ENCODE results near the gene HDAC10. TPM values are rescaled to one million over a fixed set of nuclear protein-coding genes. Genes with fewer than 3 reads are reported as not detected.
A peak's percentile ranks its signal among the peaks of the same experiment; 100 is the strongest.

Gene HDAC10
- total RNA-seq, 2 donors from 2014 or later: 31.9 to 128 TPM

DNA sequence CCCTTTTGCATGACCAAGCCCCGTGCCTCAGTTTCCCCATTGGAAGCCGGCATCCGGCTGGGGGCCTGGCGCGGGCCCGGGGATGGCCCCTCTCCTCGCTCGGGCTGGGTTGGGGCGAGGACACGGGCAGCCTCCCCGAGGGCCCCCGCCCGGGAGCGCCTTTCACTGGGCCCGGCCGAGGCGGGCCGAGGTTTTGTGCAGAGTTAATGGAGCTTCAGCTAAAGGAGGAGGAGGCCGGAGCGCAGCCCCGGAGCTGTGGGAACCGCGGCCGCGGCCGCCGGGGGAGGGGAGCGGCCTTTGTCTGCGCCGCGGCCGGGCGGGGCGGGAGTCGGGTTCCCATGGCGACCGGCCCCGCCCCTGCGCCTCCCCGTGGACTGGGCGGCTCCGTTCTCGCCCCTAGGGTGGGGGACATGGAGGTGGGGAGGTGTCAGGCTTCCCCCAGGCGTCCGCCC is 20.5 kb upstream of the HDAC10 start:
- peaks cover 0 to 4% of the 10 kb centered on the region in 2 donors for H3K36me3 ChIP-seq (replicated peaks in 1 of 2; ENCODE audit: insufficient read depth in 1 of 2, low read depth in 2 of 2)
- H3K27me3 ChIP-seq: no peaks in the 10 kb centered on the region
- no peak overlapping the region for H3K4me3 ChIP-seq
- DNase-seq (peak; percentile 51 to 66 (median 56)), ATAC-seq (peak; percentile 31)
- H3K27ac ChIP-seq: no peak overlapping the region
- TF ChIP-seq, protein P1, sequence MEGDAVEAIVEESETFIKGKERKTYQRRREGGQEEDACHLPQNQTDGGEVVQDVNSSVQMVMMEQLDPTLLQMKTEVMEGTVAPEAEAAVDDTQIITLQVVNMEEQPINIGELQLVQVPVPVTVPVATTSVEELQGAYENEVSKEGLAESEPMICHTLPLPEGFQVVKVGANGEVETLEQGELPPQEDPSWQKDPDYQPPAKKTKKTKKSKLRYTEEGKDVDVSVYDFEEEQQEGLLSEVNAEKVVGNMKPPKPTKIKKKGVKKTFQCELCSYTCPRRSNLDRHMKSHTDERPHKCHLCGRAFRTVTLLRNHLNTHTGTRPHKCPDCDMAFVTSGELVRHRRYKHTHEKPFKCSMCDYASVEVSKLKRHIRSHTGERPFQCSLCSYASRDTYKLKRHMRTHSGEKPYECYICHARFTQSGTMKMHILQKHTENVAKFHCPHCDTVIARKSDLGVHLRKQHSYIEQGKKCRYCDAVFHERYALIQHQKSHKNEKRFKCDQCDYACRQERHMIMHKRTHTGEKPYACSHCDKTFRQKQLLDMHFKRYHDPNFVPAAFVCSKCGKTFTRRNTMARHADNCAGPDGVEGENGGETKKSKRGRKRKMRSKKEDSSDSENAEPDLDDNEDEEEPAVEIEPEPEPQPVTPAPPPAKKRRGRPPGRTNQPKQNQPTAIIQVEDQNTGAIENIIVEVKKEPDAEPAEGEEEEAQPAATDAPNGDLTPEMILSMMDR (IDR thresholded peaks at IDR 0.05): no peak
- no peak for TF ChIP-seq POLR2A (IDR thresholded peaks at IDR 0.05)
- H3K9me3 ChIP-seq: no peaks in the 10 kb centered on the region
- intact Hi-C loops (cut with DNase I): no loop called here
- H3K4me1 ChIP-seq: peaks cover 52% of the 10 kb centered on the region
- 2% methylated on average over 45 of the region's 45 CpGs; no CpG with 5 or more reads in 1 of the 2 donors for WGBS, 2 donors

GRCh38 chr22:50270666-50271394 is 19.8 kb upstream of the HDAC10 start:
- intact Hi-C loops (cut with DNase I): no loop called here

DNA sequence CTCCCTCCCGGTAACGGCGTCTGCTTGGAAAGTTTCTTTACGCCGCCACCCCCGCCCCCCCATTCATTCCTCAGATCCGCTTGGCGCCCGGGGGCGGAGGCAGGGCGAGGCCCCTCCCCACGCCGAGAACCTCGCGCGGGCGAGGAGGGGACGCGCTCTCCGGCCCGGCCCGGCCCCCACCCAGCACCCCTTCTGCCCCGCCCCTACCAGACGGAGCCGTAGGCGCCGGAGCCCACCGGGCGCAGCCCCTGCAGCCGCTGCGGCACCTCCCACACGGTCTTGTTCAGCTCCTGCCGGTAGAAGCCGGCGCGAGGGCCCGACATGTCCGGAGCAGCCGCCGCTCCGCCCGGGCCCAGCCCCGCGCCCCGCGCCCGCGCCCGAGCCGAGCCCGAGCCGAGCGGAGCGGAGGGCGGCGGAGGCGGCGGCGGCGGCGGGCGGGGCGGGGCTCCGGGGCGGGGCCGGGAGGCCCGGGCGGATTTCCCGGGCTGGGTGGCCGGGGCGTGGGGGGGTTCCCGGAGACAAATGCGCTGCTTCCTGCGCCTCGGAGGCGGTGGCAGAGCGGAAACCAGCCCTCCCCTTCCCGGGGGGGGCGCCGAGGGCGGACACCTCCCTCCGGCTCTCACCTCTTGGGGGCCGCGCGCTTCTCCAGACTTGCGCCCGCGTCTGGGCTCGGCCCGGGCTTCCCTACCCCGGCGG is 19.1 kb upstream of the HDAC10 start, which contains the start of gene MAPK11:
Gene MAPK11, minus strand, starts transcription at position 411 of the 696 bp plus-strand sequence. Its CDS starts 88 bp downstream, at position 323.
- ATAC-seq (peak; percentile 46), DNase-seq (peak in 2 of 4 donors; percentile 43 to 45)
- TF ChIP-seq, protein P1 (IDR thresholded peaks at IDR 0.05): no peak
- TF ChIP-seq POLR2A (IDR thresholded peaks at IDR 0.05): no peak
- no peaks in the 10 kb centered on the region for H3K36me3 ChIP-seq (replicated peaks in 1 of 2; ENCODE audit: insufficient read depth in 1 of 2, low read depth in 2 of 2)
- peak within 1 kb of the TSS in 1 of 2 donors; percentile 3 for H3K4me3 ChIP-seq
- H3K9me3 ChIP-seq: no peaks in the 10 kb centered on the region
- H3K4me1 ChIP-seq: peaks cover 52% of the 10 kb centered on the region
- peak within 1 kb of the TSS in 2 of 4 donors; percentile 28 to 44 for H3K27ac ChIP-seq
- WGBS, 2 donors: 1 to 2% methylated on average over 11 to 76 of the region's 92 CpGs
- H3K27me3 ChIP-seq: no peaks in the 10 kb centered on the region
- intact Hi-C loops (cut with DNase I): loop anchor here (5.0 kb wide), 1 partner anchor 62 kb away; no protein-coding TSS in a partner anchor

More at GRCh38 chr22:50270666-50271394, 19.8 kb upstream of the HDAC10 start:
- Histone ChIP-seq H3K9me3 (no peaks in the 10 kb centered on the region), H3K36me3 (replicated peaks in 1 of 2; ENCODE audit: insufficient read depth in 1 of 2, low read depth in 2 of 2) (peaks cover 0 to 1% of the 10 kb centered on the region in 2 donors), H3K4me3 (peak overlapping the region in 1 of 2 donors; percentile 3), H3K27ac (peak overlapping the region in 2 of 4 donors; percentile 28 to 42), H3K4me1 (peaks cover 52% of the 10 kb centered on the region), H3K27me3 (no peaks in the 10 kb centered on the region)
- ATAC-seq (peak; percentile 63), DNase-seq (peak; percentile 72 to 78 (median 75))
- WGBS, 2 donors: 3% methylated on average over 32 to 45 of the region's 53 CpGs
- TF ChIP-seq, protein P1 (IDR thresholded peaks at IDR 0.05): no peak
- no peak for TF ChIP-seq POLR2A (IDR thresholded peaks at IDR 0.05)

- peak overlapping the region in 2 of 4 donors; percentile 28 to 44 for H3K27ac ChIP-seq
- no peaks in the 10 kb centered on the region for H3K36me3 ChIP-seq (replicated peaks in 1 of 2; ENCODE audit: insufficient read depth in 1 of 2, low read depth in 2 of 2)
- ATAC-seq (no peak), DNase-seq (no peak)
- 35% methylated on average over 17 of the region's 18 CpGs; no CpG with 5 or more reads in 1 of the 2 donors for WGBS, 2 donors
- H3K9me3 ChIP-seq: no peaks in the 10 kb centered on the region
- peaks cover 52% of the 10 kb centered on the region for H3K4me1 ChIP-seq
- TF ChIP-seq, protein P1 (IDR thresholded peaks at IDR 0.05): no peak
- no peak for TF ChIP-seq POLR2A (IDR thresholded peaks at IDR 0.05)
- intact Hi-C loops (cut with DNase I): loop anchor here (5.0 kb wide), 1 partner anchor 63 kb away; no protein-coding TSS in a partner anchor
- H3K27me3 ChIP-seq: no peaks in the 10 kb centered on the region
- H3K4me3 ChIP-seq: no peak overlapping the region
These were observed 18.5 kb upstream of the HDAC10 start for GRCh38 chr22:50269573-50269969.

All from body of pancreas (tissue), 4 donors.